ENCODE results near the gene SNX13. TPM values are rescaled to one million over a fixed set of nuclear protein-coding genes. Genes with fewer than 3 reads are reported as not detected.

SNX13 gene
- total and polyA plus RNA-seq, 7 donors: 8.0 to 59.2 (median 37.5) TPM

- Histone ChIP-seq H3K36me3 (ENCODE audit: insufficient read depth in 1 of 2, low read depth in 1 of 2) (no peaks in the 10 kb centered on the region), H3K4me1 (no peaks in the 10 kb centered on the region), H3K4me3 (no peak overlapping the region), H3K9me3 (no peaks in the 10 kb centered on the region), H3K27me3 (ENCODE audit: insufficient read depth in 3 of 3, low read length in 2 of 3) (no peaks in the 10 kb centered on the region), H3K27ac (no peak overlapping the region)
- TF ChIP-seq, protein P1, sequence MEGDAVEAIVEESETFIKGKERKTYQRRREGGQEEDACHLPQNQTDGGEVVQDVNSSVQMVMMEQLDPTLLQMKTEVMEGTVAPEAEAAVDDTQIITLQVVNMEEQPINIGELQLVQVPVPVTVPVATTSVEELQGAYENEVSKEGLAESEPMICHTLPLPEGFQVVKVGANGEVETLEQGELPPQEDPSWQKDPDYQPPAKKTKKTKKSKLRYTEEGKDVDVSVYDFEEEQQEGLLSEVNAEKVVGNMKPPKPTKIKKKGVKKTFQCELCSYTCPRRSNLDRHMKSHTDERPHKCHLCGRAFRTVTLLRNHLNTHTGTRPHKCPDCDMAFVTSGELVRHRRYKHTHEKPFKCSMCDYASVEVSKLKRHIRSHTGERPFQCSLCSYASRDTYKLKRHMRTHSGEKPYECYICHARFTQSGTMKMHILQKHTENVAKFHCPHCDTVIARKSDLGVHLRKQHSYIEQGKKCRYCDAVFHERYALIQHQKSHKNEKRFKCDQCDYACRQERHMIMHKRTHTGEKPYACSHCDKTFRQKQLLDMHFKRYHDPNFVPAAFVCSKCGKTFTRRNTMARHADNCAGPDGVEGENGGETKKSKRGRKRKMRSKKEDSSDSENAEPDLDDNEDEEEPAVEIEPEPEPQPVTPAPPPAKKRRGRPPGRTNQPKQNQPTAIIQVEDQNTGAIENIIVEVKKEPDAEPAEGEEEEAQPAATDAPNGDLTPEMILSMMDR (IDR thresholded peaks at IDR 0.05): no peak
- no peak for ATAC-seq
- intact Hi-C loops (cut with DNase I): no loop called here
- DNase-seq: no peak
Observed at GRCh38 chr7:17782216-17782549, 158.1 kb downstream of the SNX13 start.

DNA sequence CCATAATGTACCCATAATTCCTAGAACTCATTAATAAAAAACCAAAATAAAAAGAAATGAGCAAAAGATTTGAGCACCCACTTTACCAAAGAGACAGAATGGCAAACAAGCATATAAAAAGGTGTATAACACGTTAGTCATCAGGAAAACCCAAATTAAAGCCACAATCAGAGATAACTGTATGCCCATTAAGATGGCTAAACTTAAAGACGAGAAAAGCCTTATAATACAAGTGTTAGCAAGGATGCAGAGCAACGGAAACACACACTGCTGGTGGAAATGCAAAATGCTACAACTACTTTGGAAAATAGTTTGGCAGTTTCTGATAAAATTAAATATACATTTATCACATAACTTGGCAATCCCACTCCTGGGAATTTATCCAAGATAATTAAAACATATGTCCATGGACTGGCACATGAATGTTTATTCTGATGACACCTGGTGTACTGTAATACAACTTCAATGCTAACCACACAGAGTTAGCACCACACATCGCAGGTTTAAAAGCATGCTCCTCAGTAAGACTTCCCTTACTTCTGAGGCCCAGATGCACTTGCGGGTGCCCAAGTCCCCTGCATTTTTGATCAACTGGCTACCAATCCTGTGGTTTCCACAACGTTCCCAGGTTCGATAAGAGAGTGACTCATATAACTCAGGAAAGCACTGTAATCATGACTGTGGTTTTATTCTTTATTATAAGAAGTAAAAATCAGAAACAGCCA lies 158.6 kb downstream of the SNX13 start:
- no peaks in the 10 kb centered on the region for H3K9me3 ChIP-seq
- intact Hi-C loops (cut with DNase I): no loop called here
- DNase-seq (no peak), ATAC-seq (no peak)
- no peaks in the 10 kb centered on the region for H3K27me3 ChIP-seq (ENCODE audit: insufficient read depth in 3 of 3, low read length in 2 of 3)
- H3K27ac ChIP-seq: no peak overlapping the region
- H3K4me3 ChIP-seq: no peak overlapping the region
- no peaks in the 10 kb centered on the region for H3K36me3 ChIP-seq (ENCODE audit: insufficient read depth in 1 of 2, low read depth in 1 of 2)
- TF ChIP-seq, protein P1 (IDR thresholded peaks at IDR 0.05): no peak
- no peaks in the 10 kb centered on the region for H3K4me1 ChIP-seq
- WGBS, 3 donors: 85 to 88% (median 87%) methylated on average over 7 of the region's 7 CpGs

DNA sequence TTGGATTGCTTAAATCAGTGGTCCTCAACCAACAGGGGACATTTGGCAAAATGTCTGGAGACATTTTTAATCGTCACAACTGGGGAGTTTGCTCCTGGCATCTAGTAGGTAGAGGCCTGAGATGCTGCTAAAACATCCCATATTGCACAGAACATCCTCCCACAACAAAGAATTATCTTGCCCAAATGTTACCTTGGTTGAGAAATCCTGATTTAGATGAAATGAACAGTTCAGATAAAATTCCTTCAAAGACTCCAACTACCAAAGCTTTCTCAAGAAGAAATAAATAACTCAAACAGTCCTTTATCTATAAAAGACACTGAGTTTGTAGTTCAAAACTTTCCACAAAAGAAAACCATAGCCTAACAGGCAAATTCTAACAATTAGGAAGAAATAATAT lies 160.9 kb downstream of the SNX13 start:
- DNase-seq (no peak), ATAC-seq (no peak)
- TF ChIP-seq, protein P1 (IDR thresholded peaks at IDR 0.05): no peak
- H3K4me1 ChIP-seq: no peaks in the 10 kb centered on the region
- H3K27me3 ChIP-seq (ENCODE audit: insufficient read depth in 3 of 3, low read length in 2 of 3): no peaks in the 10 kb centered on the region
- no peak overlapping the region for H3K4me3 ChIP-seq
- no peak overlapping the region for H3K27ac ChIP-seq
- intact Hi-C loops (cut with DNase I): no loop called here
- WGBS, 3 donors: 82 to 89% (median 85%) methylated on average over 1 of the region's 1 CpG
- H3K36me3 ChIP-seq (ENCODE audit: insufficient read depth in 1 of 2, low read depth in 1 of 2): no peaks in the 10 kb centered on the region
- H3K9me3 ChIP-seq: no peaks in the 10 kb centered on the region

- intact Hi-C loops (cut with DNase I): loop anchor here in 1 of 2 donors (5.0 kb wide), 1 partner anchor 167 kb away; the partner anchor contains the start of gene SNX13
- Histone ChIP-seq H3K4me3 (no peak overlapping the region), H3K27ac (no peak overlapping the region), H3K4me1 (peaks cover 5% of the 10 kb centered on the region), H3K27me3 (ENCODE audit: insufficient read depth in 3 of 3, low read length in 2 of 3) (no peaks in the 10 kb centered on the region), H3K36me3 (ENCODE audit: insufficient read depth in 1 of 2, low read depth in 1 of 2) (no peaks in the 10 kb centered on the region), H3K9me3 (no peaks in the 10 kb centered on the region)
- WGBS, 3 donors: 49 to 59% (median 52%) methylated on average over 3 of the region's 3 CpGs
- ATAC-seq (no peak), DNase-seq (no peak)
- TF ChIP-seq, protein P1 (IDR thresholded peaks at IDR 0.05): no peak
Observed at GRCh38 chr7:17774716-17775288, 165.5 kb downstream of the SNX13 start.
